Measurements from ENCODE around the gene NCS1.

GRCh38 chr9:130285271-130285670 is 113.1 kb downstream of the NCS1 start:
- no peak for TF ChIP-seq ZFX (IDR thresholded peaks at IDR 0.05)
- TF ChIP-seq SIN3A (IDR thresholded peaks at IDR 0.05; ENCODE audit: low read depth), result no peak
- no peak for TF ChIP-seq SP1 (IDR thresholded peaks at IDR 0.05; ENCODE audit: low read depth)
- TF ChIP-seq, protein P1, sequence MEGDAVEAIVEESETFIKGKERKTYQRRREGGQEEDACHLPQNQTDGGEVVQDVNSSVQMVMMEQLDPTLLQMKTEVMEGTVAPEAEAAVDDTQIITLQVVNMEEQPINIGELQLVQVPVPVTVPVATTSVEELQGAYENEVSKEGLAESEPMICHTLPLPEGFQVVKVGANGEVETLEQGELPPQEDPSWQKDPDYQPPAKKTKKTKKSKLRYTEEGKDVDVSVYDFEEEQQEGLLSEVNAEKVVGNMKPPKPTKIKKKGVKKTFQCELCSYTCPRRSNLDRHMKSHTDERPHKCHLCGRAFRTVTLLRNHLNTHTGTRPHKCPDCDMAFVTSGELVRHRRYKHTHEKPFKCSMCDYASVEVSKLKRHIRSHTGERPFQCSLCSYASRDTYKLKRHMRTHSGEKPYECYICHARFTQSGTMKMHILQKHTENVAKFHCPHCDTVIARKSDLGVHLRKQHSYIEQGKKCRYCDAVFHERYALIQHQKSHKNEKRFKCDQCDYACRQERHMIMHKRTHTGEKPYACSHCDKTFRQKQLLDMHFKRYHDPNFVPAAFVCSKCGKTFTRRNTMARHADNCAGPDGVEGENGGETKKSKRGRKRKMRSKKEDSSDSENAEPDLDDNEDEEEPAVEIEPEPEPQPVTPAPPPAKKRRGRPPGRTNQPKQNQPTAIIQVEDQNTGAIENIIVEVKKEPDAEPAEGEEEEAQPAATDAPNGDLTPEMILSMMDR (IDR thresholded peaks at IDR 0.05 in 2 of 3, conservative IDR thresholded peaks at IDR 0.05 in 1 of 3; ENCODE audit: borderline replicate concordance in 1 of 3, insufficient read depth in 1 of 3, low read depth in 2 of 3, low read length in 2 of 3), result no peak
- no peak for TF ChIP-seq EZH2phosphoT487 (IDR thresholded peaks at IDR 0.05; ENCODE audit: borderline replicate concordance)
- TF ChIP-seq POLR2AphosphoS5 (IDR thresholded peaks at IDR 0.05; ENCODE audit: low read depth, low read length), result no peak
- TF ChIP-seq EGR1 (IDR thresholded peaks at IDR 0.05; ENCODE audit: low read depth), result no peak
- no peak for TF ChIP-seq EZH2 (IDR thresholded peaks at IDR 0.05)
- TF ChIP-seq, protein P2, sequence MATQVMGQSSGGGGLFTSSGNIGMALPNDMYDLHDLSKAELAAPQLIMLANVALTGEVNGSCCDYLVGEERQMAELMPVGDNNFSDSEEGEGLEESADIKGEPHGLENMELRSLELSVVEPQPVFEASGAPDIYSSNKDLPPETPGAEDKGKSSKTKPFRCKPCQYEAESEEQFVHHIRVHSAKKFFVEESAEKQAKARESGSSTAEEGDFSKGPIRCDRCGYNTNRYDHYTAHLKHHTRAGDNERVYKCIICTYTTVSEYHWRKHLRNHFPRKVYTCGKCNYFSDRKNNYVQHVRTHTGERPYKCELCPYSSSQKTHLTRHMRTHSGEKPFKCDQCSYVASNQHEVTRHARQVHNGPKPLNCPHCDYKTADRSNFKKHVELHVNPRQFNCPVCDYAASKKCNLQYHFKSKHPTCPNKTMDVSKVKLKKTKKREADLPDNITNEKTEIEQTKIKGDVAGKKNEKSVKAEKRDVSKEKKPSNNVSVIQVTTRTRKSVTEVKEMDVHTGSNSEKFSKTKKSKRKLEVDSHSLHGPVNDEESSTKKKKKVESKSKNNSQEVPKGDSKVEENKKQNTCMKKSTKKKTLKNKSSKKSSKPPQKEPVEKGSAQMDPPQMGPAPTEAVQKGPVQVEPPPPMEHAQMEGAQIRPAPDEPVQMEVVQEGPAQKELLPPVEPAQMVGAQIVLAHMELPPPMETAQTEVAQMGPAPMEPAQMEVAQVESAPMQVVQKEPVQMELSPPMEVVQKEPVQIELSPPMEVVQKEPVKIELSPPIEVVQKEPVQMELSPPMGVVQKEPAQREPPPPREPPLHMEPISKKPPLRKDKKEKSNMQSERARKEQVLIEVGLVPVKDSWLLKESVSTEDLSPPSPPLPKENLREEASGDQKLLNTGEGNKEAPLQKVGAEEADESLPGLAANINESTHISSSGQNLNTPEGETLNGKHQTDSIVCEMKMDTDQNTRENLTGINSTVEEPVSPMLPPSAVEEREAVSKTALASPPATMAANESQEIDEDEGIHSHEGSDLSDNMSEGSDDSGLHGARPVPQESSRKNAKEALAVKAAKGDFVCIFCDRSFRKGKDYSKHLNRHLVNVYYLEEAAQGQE (IDR thresholded peaks at IDR 0.05; ENCODE audit: low read depth), result no peak
- no peak for TF ChIP-seq CEBPB (IDR thresholded peaks at IDR 0.05; ENCODE audit: low read depth)
- TF ChIP-seq YY1 (IDR thresholded peaks at IDR 0.05; ENCODE audit: extremely low read depth, insufficient replicate concordance, low read depth, low read length), result no peak
